Muscle of back (tissue), 11 donors: ENCODE measurements around the gene RHBDF1. TPM values are rescaled to one million over a fixed set of nuclear protein-coding genes. Genes with fewer than 3 reads are reported as not detected.
A peak's percentile ranks its signal among the peaks of the same experiment; 100 is the strongest.

Experiments used
- DNase-seq, 3 donors: peaks; one replicate each; pipeline versions ENCODE4 v3.0.0 to v3.0.0-alpha.2; 2013
- polyA plus RNA-seq, 10 donors: library from polyadenylated mRNA; unstranded; fragments of 120-200 nt; gene quantifications; one replicate each; pipeline ENCODE4 v1.2.1, GENCODE V29; 2013; ENCODE audit not compliant: insufficient read length in 10 of 10

Gene RHBDF1
- polyA plus RNA-seq, 10 donors, result 34.0 to 60.6 (median 44.9) TPM

GRCh38 chr16:97822-98221 lies 25.4 kb upstream of the RHBDF1 start:
- DNase-seq, result no peak

GRCh38 chr16:96935-97381 lies 24.5 kb upstream of the RHBDF1 start:
- peak; percentile 76 to 90 (median 86) for DNase-seq

- no peak for DNase-seq
Measured at GRCh38 chr16:94918-95265, 22.5 kb upstream of the RHBDF1 start.

GRCh38 chr16:92431-93339 lies 20.3 kb upstream of the RHBDF1 start:
- DNase-seq, result no peak

- no peak for DNase-seq
Measured at GRCh38 chr16:91484-91883, 19.1 kb upstream of the RHBDF1 start.

- no peak for DNase-seq
Measured at GRCh38 chr16:89391-90302, 17.2 kb upstream of the RHBDF1 start.

- DNase-seq, result no peak
Measured at GRCh38 chr16:88613-89012, 16.2 kb upstream of the RHBDF1 start.

DNA sequence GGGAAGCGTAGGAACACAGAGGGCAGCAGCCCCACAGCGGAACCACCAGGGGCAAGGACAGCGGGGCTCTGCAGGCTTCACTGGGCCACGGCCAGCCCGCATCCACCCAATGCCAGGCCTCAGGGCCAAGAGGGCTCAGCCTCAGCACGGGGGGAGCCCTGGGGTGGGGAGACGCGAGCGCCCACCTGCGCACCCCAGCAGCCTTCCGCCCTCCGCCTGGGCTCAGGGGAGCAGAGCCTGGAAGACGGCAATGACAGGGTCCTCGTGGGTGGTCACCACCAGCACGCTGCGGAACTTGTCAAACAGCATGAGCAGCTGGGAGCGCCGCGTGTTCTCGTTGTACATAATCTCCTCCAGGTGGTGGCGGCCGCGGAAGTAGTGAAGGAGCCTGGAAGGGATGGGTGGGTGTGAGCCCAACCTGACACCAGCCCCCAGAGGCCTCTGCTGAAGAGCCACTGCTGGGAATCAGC lies 14.1 kb upstream of the RHBDF1 start:
- DNase-seq, result no peak

GRCh38 chr16:85865-86264 lies 13.4 kb upstream of the RHBDF1 start:
- DNase-seq, result no peak

DNA sequence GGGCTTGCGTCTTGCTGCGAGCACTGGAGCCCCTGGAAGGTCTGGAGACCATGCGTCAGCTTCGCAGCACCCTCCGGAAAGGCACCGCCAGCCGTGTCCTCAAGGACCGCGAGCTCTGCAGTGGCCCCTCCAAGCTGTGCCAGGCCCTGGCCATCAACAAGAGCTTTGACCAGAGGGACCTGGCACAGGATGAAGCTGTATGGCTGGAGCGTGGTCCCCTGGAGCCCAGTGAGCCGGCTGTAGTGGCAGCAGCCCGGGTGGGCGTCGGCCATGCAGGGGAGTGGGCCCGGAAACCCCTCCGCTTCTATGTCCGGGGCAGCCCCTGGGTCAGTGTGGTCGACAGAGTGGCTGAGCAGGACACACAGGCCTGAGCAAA lies 13.0 kb upstream of the RHBDF1 start:
- no peak for DNase-seq

GRCh38 chr16:84718-85406 lies 12.4 kb upstream of the RHBDF1 start:
- DNase-seq, result peak in 1 of 3 donors; percentile 57

DNA sequence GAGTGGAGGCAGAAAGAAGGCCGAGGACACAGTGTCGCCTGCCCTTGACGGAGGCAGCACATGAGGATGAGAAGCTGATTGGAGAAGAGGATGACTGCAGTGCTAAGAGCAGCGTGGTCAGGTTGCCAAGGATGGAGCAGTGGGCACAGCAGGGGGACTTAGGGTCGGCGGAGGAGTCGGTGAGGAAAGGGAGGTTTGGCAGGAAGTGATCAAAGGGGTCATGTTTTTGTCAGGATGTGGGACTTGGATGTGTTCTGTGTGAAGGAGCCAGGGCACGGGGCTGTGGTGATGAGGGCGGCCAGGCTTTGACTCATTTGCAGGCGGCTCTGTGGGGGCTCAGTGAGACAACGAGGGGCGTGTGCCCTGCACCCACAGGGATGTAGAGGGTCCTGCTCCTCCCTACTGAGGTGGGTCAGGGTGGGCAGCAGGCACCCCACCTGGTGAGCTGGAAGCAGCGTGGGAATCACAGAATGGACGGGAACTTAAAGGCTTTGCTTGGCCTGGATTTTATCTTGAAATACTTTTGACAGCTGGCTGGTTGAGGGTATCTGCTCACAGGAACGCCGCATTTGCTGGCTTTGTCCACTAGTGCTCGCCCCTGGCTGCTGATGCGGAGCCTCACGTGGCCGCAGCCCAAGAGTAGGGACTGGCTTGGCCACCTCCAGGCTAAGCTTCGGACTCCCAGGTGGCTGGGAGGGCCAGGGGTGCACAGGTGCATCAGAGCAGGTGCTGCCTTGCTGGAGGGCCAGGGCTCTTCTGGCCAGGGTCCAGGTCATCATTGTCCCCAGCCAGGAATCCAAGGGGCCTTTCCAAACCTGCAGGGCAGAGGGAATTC lies 11.6 kb upstream of the RHBDF1 start:
- DNase-seq, result no peak

GRCh38 chr16:83060-83603 lies 10.7 kb upstream of the RHBDF1 start:
- DNase-seq, result no peak

GRCh38 chr16:79151-80054 lies 7.0 kb upstream of the RHBDF1 start:
- no peak for DNase-seq

GRCh38 chr16:78444-79150 lies 6.2 kb upstream of the RHBDF1 start:
- peak in 1 of 3 donors; percentile 72 for DNase-seq

- peak; percentile 82 to 95 (median 93) for DNase-seq
Measured at GRCh38 chr16:77807-78443, 5.5 kb upstream of the RHBDF1 start, which contains the start of gene MPG. TSS of gene MPG (plus strand) at chr16:78225. CDS start at chr16:78310, 85 bp downstream.

- peak in 2 of 3 donors; percentile 82 to 94 for DNase-seq
Measured at GRCh38 chr16:77273-77806, 4.9 kb upstream of the RHBDF1 start.
